Activated effector memory CD4-positive, alpha-beta T cell treated with Interleukin-2 at 50 U/mL for 16 hours (primary cell): ENCODE data around the gene LDLRAD2.
"Not testable (repeated sequence)": the region's sequence is repeated elsewhere in the genome, so short reads cannot be mapped to it uniquely, and the experiment has no call there.

Experiments used
- DNase-seq: peaks from one replicate; pipeline ENCODE4 v3.0.0-alpha.2; 2020

The LDLRAD2 gene, protein sequence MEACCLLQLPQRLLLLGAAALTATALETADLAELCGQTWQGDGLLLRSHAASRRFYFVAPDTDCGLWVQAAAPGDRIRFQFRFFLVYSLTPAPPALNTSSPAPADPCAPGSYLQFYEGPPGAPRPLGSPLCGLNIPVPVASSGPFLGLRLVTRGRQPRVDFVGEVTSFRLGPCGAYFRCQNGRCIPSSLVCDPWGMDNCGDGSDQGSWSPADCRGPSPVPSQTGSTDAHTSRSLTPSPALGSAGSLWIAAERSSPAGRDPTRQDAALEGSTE

DNA sequence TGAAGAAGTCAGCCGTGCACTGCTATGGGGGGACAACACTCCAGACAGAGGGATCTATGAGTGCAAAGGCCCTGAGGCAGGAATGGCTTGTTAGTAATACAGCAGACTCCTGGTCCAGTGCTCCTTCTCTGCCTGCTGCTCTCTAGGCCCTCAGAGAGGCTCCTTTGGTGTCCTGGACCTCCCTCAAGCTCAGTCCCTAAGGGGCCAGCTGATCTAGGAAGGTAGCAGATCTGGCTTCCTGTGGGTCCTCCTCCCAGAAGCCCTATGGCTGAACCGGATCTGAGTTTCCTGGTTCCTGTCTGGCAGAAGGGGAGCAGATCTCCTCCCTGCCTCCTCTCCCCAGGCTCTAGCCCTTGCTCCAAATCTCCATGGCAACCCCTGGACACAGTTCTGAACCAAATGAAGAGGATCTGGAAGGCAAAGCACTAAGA lies at the start of gene LDLRAD2:
Gene LDLRAD2 (plus strand): TSS at position 391 of the 431 bp plus-strand sequence. CDS start 187 bp downstream, outside the sequence.
- DNase-seq: no peak

DNA sequence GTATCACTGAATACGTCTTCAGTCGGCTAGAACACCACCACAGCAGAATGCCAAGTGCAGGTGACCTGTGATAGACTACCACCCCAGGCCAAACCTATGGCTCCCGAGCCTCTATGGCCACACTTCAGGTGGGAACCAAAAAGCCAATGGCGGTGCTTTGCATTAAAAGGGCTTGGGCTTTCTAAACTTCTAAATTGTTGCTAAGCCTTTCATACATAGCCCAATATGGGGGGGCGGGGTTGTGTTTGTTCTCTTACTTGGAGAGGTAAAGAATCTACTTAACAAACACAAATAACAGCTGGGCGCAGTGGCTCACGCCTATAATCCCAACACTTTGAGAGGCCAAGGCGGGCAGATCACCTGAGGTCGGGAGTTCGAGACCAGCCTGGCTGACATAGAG lies 48.8 kb upstream of the LDLRAD2 start:
- DNase-seq: no peak

DNA sequence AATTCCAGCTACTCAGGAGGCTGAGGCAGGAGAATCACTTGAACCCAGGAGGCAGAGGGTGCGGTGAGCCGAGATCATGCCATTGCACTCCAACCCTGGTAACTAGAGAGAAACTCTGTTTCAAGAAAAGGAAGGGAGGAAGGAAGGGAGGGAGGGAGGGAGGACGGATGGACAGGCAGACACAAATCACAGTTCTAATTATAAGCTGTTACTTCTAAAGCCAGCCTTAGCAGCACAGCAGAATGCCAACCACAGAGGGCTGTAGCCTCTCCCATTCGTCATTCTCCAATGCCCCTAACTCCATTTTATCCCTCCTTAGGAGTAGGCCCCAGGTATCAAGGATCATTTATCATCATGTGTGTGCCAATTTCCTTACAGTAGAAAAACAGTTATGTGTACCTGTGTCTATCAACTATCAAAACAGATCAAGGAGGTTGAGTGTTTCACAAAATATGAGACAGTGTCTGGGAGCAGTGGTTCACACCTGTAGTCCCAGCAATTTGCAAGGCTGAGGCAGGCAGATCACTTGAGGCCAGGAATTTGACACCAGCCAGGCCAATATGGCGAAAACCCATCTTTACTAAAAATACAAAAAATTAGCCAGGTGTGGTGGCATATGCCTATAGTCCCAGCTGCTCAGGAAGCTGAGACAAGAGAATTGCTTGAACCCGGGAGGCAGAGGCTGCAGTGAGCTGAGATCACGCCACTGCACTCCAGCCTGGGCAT lies 48.2 kb upstream of the LDLRAD2 start:
- DNase-seq: no peak

DNA sequence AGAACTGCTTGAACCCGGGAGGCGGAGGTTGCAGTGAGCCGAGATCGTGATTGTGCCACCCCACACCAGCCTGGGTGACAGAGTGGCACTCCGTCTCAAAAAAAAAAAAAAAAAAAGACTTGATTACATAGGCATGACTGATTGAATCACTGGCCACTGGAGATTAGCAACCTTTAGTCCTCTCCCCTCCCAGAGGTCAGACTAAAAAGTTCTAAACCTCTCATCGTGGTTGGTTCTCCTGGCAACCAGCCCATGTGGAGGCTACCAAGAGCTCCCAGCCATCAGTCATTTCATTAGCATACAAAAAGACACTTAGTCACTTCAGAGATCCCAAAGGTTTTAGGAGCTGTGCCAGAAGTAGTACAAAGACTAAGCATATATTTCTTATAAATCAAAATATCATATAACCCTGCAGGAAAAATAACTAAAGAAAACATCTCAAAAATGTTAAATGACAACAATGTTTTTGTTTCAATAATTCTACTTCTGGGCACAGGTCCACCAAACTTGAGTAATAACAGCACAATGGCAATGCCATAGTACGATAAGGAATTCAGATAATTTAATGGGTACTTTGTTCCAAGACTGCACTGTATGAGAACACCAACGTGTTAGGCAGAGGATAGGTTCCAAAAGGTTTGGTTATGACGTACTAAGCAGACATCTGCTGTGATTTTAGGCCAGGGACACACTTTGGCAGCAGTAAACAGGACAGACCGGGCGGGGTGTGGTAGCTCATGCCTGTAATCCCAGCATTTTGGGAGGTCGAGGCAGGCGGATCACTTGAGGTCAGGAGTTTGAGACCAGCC lies 47.2 kb upstream of the LDLRAD2 start:
- DNase-seq: no peak

DNA sequence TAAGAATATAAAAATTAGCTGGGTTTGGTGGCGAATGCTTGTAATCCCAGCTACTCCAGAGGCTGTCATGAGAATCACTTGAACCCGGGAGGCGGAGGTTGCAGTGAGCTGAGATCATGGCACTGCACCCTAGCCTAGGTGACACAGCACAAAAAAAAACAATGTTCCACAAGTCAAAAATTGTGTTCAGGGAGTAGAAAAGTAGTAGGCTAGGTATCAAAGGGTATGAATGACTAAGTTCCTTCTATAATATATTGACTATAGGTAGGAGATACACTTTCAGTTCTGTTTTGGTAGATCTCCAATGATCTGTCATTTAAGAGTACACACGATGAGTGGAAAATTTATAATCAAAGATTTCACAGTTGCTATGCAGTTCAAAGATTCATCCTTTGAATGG lies 45.9 kb upstream of the LDLRAD2 start:
- no peak for DNase-seq

DNA sequence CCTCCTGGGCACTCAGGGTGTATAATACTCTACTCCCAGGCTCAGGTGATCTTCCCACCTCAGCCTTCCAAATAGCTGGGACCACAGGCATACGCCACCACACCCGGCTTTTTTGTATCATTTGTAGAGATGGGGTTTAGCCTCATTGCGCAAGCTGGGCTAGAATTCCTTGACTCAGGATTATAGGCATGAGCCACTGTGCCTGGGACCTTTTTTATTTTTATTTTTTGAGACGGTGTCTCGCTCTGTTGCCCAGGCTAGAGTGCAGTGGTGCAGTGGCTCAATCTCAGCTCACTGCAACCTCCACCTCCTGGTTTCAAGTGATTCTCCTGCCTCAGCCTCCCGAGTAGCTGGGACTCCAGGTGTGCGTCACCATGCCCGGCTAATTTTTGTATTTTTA lies 45.0 kb upstream of the LDLRAD2 start:
- DNase-seq: not testable (repeated sequence)

DNA sequence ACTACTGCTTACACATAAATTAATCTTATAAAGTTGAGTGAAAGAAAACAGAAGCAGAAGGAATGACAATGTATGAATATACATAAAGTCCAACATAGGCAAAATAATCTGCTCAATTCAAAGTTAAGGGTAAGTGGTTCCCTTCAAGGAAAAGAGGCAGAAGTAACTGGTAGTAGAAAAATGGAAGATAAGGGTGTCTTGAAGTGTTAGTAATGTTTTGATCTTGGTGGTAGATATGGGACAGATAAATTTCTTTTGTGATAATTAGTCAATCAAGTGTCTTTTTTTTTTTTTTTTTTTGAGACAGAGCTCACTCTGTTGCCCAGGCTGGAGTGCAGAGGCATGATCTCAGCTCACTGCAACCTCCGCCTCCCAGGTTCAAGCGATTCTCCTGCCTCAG lies 41.9 kb upstream of the LDLRAD2 start:
- no peak for DNase-seq

DNA sequence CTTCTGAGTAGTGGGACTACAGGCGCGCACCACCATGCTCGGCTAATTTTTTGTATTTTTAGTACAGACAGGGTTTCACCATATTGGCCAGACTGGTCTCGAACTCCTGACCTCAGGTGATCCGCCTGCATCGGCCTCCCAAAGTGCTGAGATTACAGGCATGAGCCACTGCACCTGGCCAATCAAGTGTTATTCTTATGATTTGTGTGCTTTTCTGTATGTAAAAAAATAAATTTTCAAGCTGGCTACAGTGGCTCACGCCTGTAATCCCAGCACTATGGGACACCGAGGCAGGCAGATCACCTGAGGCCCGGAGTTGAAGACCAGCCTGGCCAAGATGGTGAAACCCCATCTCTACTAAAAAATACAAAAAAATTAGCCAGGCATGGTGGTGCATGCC lies 41.5 kb upstream of the LDLRAD2 start:
- not testable (repeated sequence) for DNase-seq

DNA sequence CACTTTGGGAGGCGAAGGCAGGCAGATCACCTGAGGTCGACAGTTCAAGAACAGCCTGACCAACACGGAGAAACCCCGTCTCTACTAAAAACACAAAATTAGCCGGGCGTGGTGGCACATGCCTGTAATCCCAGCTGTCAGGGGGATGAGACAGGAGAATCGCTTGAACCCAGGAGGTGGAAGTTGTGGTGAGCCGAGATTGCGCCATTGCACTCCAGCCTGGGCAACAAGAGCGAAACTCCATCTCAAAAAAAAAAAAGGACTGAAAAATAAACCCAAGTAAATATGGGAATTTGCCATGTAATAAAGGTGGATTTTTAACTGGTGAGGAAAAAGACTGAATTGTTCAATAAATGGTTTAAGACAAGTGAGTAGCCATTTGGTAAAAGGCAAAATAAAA lies 40.4 kb upstream of the LDLRAD2 start:
- not testable (repeated sequence) for DNase-seq

DNA sequence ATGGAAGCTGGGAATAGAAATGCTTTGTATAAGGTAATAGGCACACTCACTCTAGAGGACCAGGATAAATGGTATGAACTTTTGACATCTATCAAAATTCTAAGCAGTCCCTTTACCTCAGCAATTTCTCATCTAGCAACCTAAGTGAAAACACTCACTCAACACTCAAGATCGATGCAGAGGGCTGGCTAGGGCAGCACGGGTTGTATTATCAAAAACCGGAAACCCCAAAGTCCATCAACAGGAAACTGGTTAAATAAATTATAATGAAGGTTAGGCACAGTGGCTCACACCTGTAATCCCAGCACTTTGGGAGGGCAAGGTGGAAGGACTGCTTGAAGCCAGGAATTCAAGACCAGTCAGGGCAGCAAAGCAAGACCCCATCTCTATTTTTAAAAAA lies 38.5 kb upstream of the LDLRAD2 start:
- DNase-seq: no peak

DNA sequence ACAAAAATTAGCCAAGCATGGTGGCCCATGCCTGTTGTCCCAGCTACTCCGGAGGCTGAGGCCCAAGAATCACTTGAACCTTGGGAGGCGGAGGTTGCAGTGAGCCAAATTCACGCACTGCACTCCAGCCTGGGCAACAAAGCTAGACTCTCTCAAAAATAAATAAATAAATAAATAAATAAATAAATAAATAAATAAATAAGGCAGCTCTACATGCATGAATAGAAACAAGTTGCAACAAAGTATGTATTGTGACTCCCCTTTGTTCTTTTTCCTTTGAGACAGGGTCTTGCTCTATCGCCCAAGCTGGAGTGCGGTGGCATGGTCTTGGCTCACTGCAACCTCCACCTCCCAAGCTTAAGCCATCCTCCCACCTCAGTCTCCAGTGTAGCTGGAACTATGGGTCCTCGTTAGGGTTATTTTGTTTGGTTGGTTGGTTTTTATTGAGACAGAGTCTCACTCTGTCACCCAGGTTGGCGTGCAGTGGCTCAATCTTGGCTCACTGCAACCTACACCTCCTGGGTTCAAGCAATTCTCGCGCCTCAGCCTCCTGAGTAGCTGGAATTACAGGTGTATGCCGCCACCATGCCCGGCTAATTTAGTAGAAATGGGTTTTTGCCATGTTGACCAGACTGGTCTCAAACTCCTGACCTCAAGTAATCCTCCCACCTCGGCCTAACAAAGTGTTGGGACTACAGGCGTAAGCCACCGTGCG lies 37.1 kb upstream of the LDLRAD2 start:
- DNase-seq: no peak

DNA sequence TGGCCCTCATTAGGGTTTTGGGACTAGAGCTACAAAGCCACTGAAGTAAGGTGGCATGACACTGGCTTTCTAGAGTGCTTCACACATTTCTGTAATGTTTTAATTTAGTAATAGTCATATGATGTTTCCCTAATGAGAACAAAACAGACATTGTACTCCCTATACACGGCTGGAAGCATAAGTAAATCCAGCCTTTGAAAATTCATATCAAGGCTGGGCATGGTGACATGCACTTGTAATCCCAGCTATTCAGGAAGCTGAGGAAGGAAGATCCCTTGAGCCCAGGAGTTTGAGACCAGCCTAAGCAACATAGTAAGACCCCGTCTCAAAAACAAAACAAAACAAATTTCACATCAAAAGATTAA lies 36.5 kb upstream of the LDLRAD2 start:
- no peak for DNase-seq

DNA sequence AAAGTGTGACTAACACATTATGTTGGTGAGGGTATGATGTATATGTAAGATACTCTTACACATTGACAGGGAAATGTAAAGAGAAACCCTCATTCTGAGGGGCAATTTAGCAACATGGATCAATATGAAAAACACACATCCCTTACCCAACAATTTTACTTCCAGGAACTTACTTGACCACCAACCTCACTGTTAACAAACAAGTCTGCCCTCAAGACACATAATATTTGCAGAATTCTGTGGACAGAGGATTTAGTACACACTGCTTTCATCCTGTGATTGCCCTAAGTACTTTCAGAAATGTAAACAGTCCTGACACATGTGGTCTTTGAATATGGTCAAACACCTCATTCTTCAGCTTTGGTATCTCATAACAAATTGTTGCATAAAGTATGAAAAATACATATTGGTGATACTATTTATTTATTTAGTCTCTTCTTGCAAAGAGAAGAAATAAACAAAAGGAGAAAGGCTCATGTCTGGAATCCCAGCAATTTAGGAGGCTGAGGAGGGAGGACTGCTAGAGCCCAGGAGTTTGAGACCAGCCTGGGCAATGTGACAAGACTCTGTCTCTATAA lies 36.0 kb upstream of the LDLRAD2 start:
- DNase-seq: no peak

DNA sequence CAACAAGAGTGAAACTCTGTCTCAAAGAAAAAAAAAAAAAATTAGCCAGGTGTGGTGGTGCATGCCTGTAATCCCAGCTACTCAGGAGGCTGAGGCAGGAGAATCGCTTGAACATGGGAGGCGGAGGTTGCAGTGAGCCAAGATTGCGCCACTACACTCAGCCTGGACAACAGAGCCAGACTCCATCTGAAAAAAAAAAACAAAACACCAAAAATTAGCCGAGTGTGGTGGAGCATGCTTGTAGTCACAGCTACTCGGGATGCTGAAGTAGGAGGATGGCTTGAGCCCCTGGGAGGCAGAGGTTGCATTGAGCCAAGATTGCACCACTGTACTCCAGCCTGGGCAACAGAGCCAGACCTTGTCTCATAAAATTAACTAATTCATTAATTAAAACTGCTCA lies 35.1 kb upstream of the LDLRAD2 start:
- DNase-seq: not testable (repeated sequence)

DNA sequence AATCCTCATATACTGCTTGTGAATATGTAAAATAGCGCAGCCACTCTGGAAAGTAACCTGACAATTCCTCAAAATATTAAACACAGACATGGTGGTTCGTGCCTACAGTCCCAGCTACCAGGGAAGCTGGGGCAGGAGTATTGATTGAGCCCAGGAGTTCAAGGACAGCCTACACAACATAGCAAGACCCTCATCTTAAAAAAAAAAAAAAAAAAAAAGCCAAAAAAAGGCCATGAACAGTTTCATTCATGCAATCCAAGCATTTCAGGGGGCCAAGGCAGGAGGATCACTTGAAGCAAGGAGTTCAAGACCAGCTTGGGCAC lies 33.7 kb upstream of the LDLRAD2 start:
- no peak for DNase-seq

DNA sequence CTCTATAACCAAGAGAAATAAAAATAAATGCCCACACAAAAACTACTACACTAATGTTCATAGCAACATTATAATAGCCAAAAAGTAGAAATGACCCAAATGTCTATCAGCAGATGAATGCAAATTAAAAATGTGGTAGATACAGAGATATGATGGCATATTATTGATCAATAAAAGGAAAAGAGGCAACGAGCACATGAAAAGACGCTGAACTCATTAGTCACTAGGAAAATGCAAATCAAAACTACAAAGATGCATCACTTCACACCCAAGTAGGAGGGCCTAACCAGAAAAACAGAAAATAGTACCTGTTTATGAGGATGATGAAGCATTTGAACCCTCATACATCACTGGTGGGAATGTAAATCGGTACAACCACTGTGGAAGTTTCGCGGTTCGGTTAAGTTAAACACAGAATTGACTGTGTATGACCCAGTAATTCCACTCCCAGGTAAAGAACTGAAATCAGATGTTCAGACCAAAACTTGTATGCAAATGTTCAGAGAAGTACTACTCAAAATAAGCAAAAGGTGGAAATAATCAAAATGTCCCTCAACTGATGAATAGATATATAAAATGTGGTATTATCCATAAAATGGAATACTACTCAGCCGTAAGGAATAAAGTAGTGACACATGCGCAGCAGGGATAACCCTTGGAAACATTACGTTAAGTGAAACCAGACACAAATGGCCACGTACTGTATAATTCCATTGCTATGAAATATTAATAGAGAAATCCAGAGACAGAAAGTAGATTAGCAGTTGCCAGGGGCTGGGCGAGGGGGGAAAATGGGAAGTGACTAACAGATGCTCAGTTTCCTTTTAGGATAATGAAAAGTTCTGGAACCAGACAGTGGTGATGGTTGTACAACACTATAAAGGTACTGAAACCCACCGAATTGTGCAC lies 32.2 kb upstream of the LDLRAD2 start:
- no peak for DNase-seq

DNA sequence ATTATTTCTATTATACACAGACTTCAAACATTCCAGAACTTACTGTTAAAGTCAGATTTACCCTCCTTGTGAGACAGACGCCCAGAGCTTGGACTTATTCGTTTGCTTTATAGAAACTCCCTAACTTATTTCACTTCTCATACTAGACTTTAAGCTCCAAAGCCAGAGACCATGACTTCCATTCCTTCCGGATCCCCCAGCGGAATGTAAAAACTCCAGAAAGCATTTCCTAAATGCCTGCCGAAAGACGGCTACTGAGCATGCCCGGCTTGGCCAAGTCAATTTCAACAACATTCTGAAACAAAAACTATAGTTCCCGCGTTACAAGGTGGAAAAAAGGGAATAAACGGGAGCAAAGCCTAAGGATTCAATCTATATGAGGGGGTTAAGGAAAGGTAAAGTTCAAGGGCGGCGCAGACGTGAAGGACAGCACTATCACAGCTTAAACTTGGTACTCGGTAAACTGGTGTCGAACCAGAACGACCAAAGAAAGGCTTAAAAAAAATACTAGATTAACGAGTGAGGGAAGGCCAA lies 30.2 kb upstream of the LDLRAD2 start:
- DNase-seq: no peak

DNA sequence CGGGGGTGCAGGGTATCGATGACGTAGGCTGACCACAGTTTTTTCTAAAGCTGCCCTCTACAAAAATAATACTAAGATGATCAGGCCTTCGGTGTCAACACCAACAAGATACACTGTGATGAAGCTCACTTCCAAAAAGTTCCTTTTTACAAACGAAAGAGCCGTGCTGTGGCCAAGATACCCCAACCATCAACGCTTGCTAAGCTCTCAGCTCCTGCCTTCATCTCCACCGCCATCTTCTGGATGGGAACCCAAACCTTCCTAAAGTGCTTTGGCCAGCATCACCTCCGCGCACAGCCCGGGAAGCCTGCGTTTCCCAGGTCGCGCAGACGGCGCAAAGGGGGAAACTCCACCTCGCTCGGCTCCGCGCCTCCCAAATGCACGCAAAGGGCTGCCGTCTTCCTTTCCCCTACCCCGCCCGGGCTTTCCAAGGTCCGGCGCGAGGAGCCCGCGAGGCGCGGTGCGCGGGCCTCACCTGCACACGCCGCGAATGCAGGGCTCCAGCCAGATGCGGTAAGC lies 29.7 kb upstream of the LDLRAD2 start:
- peak; percentile 40 for DNase-seq

DNA sequence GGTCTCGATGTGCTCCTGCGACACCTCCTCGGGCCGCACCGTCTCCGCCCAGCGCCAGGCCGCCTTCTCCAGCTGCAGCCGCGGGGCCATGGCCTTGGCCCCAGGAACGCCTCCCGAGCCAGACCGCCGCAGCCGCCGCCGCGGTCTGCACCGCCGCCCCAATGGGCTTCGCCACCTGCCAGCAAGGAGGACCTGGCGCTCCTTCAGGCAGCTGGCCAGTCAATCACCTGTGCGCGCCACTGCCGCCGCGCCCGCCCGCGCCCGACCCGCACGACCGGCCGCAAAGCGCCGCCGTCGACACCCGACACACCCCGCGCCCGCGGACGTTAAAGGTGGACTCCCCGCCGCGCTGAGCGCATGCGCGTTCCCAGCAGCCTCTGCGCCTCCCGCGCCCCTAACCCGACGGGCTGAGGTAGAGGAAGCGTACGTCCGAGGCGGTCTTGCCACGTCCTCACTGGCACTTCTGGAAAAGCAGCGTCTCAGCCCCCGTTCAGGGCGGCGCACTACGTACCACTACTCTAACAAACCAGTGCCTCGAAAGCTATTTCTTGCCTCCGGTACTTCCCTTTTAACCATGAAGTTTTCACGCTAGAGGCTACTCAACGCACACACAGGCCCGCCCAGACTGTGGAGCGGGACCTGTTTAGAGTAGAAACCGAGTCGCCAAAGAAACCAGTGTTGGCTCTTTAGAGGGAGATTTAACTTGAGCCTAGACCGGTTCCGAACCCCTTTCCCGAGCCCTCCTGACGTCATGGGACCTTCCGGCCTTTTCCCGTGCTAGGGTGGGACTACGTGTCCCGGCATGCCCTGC lies 29.0 kb upstream of the LDLRAD2 start, which contains the start of gene USP48:
Gene USP48 (minus strand): TSS at position 282 of the 811 bp plus-strand sequence. CDS start 192 bp downstream, at position 90.
- peak; percentile 98 for DNase-seq
